BLaER1 (cell line): ENCODE results near the gene BHLHA15.

Experiments
- H3K27ac ChIP-seq: shearing (Covaris generic); formaldehyde crosslinking; 2 replicates; pipeline ENCODE4 v1.8.1; 2022
- H3K27me3 ChIP-seq: shearing (Covaris generic); formaldehyde crosslinking; 2 replicates; pipeline ENCODE4 v1.8.1; 2022
- H3K36me3 ChIP-seq: shearing (Covaris generic); formaldehyde crosslinking; 2 replicates; pipeline ENCODE4 v1.8.1; 2022
- H3K4me1 ChIP-seq: shearing (Covaris generic); formaldehyde crosslinking; 2 replicates; pipeline ENCODE4 v1.8.1; 2022
- H3K4me2 ChIP-seq: shearing (Covaris generic); formaldehyde crosslinking; 2 replicates; pipeline ENCODE4 v1.8.1; 2022
- H3K4me3 ChIP-seq: shearing (Covaris generic); formaldehyde crosslinking; 2 replicates; pipeline ENCODE4 v1.8.1; 2022
- H3K9ac ChIP-seq: shearing (Covaris generic); formaldehyde crosslinking; 2 replicates; pipeline ENCODE4 v1.8.1; 2022
- H3K9me3 ChIP-seq: shearing (Covaris generic); formaldehyde crosslinking; 2 replicates; pipeline ENCODE4 v1.8.1; 2022
- H4K20me1 ChIP-seq: shearing (Covaris generic); formaldehyde crosslinking; 2 replicates; pipeline ENCODE4 v1.8.1; 2022
- Cebpa-rat ChIP-seq: shearing (Covaris generic); IDR thresholded peaks from 2 replicates; pipeline ENCODE4 v1.8.1; 2022

BHLHA15 gene

DNA sequence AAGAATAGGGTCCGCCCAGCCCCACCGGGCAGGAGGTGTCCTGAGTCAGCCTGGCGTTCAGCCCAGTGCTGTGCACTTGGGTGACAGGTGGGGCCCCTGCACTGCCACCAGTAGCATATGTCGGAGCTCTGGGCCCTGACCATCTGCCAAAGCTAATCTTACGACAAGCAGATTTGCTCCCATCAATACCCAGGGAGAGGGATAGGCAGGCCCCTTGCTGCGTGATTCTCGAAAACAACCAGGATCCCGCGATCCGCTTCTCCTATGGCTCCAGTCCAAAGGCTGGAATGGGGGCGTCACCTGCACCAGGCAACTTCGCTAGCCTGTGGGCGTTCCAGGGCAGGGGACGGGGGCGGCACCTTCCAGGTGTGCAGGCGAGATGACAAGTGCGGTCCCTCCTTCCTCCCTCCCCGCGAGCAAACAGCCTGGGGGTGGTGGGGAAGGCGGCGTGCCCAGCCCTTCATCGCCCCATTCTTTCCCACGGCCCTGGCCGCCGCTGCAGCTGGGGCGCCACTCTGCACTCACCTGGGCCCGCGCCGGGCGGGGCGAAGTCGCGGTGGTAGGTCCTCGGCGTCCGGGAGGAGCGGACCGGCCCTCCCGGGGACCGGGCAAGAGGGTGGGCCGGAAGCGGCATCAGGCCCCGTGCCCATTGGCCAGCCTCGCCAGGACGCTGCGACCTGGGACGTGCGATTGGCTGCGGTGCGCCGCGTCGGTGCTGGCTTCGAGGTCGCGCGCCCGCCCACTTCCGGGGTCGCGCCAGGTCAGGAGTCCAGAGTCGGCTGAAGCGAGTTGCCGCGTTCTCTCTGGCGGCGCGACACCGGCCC, 40.6 kb downstream of the BHLHA15 start, which contains the start of gene TECPR1:
TSS of gene TECPR1 (minus strand) at position 632 of the 824 bp plus-strand sequence. CDS start 6,086 bp downstream, outside the sequence.
- no peak for TF ChIP-seq Cebpa-rat

DNA sequence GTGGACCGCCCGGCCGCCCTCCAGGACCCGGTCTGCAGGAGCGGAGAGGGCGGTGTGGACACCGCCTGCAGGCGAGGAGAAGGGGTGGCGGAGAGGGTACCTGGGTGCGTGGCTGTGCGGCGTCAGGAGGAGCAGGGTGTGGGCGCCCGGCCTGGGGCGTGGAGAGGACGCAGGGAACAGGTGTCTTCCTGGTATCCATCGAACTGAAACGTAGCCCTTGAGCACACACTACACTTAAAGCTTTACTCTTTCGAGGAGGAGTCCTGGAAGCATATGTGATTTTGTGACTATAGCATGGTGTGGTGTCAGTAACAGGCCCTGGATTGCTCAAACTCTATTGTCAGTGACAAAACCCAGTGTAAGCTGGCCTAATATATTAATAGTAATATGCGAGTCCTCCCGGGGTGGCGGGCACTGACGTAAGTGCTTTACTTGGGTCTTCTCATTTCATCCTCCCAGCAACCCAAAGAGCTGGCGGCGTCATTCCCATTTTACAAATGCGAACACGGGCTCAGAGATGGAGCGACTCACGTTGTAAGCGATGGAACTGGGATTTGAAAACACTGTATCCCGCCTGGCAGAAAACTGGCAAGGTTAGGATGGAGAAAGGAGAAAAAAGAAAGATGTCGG, 41.3 kb downstream of the BHLHA15 start:
- Histone ChIP-seq H3K9me3 (no peaks in the 10 kb centered on the region), H4K20me1 (peaks cover 26% of the 10 kb centered on the region; the same call in 1 of the 2 replicates), H3K4me2 (peak overlapping the region; percentile 98), H3K27me3 (no peaks in the 10 kb centered on the region), H3K27ac (peak overlapping the region; percentile 72), H3K36me3 (peaks cover 38% of the 10 kb centered on the region), H3K9ac (peak overlapping the region; percentile 74), H3K4me3 (peak overlapping the region; percentile 84), H3K4me1 (peaks cover 46% of the 10 kb centered on the region)
- no peak for TF ChIP-seq Cebpa-rat

More for the DNA sequence above, 40.6 kb downstream of the BHLHA15 start, which contains the start of gene TECPR1:
- peaks cover 46% of the 10 kb centered on the region for H3K4me1 ChIP-seq
- H3K36me3 ChIP-seq = peaks cover 36% of the 10 kb centered on the region
- H3K9me3 ChIP-seq = no peaks in the 10 kb centered on the region
- no peaks in the 10 kb centered on the region for H3K27me3 ChIP-seq
- H3K27ac ChIP-seq = peak within 1 kb of the TSS; percentile 72
- H3K4me2 ChIP-seq = peak within 1 kb of the TSS; percentile 98
- H3K9ac ChIP-seq = peak within 1 kb of the TSS; percentile 74
- H4K20me1 ChIP-seq = peaks cover 26% of the 10 kb centered on the region; the same call in 1 of the 2 replicates
- peak within 1 kb of the TSS; percentile 84 for H3K4me3 ChIP-seq

DNA sequence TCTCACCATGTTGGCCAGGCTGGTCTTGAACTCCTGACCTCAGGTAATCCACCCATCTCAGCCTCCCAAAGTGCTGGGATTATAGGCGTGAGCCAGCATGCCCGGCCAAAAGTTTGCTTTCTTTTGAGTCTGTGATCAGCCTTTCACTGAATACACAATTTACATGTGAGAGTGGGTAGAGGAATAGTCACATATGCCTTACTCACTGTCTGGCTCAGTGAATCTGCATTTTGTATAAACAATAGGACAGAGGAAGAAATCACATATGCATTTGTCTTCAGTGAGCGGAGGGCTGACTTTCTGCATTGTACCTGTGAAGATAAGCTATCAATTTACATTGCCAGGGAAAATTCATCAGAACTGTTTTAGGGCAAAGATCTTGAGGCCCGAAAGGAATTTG, 43.3 kb downstream of the BHLHA15 start:
- Histone ChIP-seq H3K9me3 (no peaks in the 10 kb centered on the region), H3K36me3 (peaks cover 38% of the 10 kb centered on the region), H3K27ac (no peak overlapping the region), H3K4me3 (no peak overlapping the region), H3K9ac (no peak overlapping the region), H3K4me2 (no peak overlapping the region), H4K20me1 (peaks cover 26% of the 10 kb centered on the region; the same call in 1 of the 2 replicates), H3K4me1 (peaks cover 36% of the 10 kb centered on the region), H3K27me3 (no peaks in the 10 kb centered on the region)
- TF ChIP-seq Cebpa-rat = no peak

DNA sequence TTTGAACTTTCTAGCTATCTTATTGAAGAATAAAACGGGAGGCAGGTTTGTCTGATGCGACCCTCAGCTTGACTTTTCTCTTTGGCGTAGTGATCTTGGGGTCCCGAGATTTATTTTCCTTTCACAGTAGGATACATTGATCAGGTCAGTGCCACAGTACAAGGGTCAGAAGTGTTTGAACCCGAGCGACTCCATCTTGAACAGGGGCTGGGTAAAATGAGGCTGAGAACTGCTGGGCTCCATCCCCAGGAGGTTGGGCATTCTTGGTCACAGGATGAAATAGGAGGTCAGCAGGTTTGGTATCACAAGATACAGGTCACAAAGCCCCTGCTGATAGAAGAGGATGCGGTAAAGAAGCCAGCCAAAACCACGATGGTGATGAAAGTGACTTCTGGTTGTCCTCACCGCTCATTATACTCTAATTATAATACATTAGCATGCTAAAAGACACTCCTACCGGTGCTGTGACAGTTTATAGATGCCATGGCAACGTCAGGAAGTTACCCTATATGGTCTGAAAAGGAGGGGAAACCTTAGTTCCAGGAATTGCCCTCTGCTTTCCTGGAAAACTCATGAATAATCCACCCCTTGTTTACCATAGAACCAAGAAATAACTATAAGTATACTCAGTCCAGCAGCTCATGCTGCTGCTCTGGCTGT, 43.8 kb downstream of the BHLHA15 start:
- Histone ChIP-seq H3K4me1 (peaks cover 30% of the 10 kb centered on the region), H3K4me3 (no peak overlapping the region), H3K4me2 (no peak overlapping the region), H3K9ac (no peak overlapping the region), H3K9me3 (no peaks in the 10 kb centered on the region), H3K36me3 (peaks cover 38% of the 10 kb centered on the region), H3K27me3 (no peaks in the 10 kb centered on the region), H3K27ac (no peak overlapping the region), H4K20me1 (peaks cover 26% of the 10 kb centered on the region; the same call in 1 of the 2 replicates)
- no peak for TF ChIP-seq Cebpa-rat

DNA sequence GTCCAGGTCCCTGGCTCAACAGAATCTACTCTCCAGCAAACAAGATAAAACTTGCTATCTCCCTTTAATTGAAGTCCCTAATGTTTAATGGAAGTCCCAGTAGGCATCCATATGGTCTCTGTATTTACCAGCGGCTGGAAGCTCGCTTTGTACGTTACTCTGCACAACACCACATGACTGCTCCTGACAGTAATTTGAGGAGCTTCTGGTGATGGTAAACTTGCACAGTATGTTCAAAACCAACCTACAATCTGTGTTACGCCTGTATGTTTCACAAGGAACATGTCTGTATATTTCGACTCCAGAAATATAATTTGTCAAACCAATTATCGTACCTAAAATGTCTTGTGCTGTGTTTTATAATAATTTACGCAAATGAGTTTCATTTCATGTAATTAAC, 45.2 kb downstream of the BHLHA15 start:
- peaks cover 17% of the 10 kb centered on the region for H3K4me1 ChIP-seq
- H3K4me2 ChIP-seq = no peak overlapping the region
- H3K27me3 ChIP-seq = no peaks in the 10 kb centered on the region
- H3K36me3 ChIP-seq = peaks cover 49% of the 10 kb centered on the region
- H3K9ac ChIP-seq = no peak overlapping the region
- H3K27ac ChIP-seq = no peak overlapping the region
- H3K4me3 ChIP-seq = no peak overlapping the region
- H4K20me1 ChIP-seq = peaks cover 26% of the 10 kb centered on the region; the same call in 1 of the 2 replicates
- H3K9me3 ChIP-seq = peaks cover 8% of the 10 kb centered on the region
- no peak for TF ChIP-seq Cebpa-rat

DNA sequence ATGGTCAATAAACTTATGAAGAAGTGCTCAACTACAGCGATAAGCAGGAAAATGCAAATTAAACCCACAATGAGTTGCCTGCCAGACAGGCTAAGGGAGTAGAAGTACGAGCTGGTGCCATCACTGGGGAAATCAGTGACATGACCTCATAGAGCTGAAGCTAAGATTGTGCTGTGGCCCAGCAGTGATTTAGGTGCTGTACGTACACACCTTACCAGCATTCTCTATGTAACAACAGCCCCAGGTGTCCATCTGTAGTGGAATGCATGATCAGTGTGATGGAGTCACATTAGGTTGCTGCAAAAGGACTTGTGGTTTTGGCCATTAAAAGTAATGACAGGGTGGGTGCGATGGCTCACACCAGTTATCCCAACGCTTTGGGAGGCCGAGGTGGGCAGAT, 46.5 kb downstream of the BHLHA15 start:
- H3K27ac ChIP-seq = no peak overlapping the region

More for the DNA sequence above, 46.5 kb downstream of the BHLHA15 start:
- no peak overlapping the region for H3K4me3 ChIP-seq
- H3K9me3 ChIP-seq = peaks cover 13% of the 10 kb centered on the region
- H4K20me1 ChIP-seq = peaks cover 22% of the 10 kb centered on the region; the same call in 1 of the 2 replicates
- no peak overlapping the region for H3K9ac ChIP-seq
- H3K4me1 ChIP-seq = peaks cover 11% of the 10 kb centered on the region
- no peaks in the 10 kb centered on the region for H3K27me3 ChIP-seq
- peaks cover 59% of the 10 kb centered on the region for H3K36me3 ChIP-seq
- no peak overlapping the region for H3K4me2 ChIP-seq
- TF ChIP-seq Cebpa-rat = no peak
